H9 (cell line): ENCODE results near the gene TFEB. TPM values are rescaled to one million over a fixed set of nuclear protein-coding genes. Genes with fewer than 3 reads are reported as not detected.

ENCODE experiments used
- DNase-seq: peaks from one replicate; pipeline ENCODE4 v3.0.0-alpha.2; 2017
- H2AFZ ChIP-seq: one replicate; pipeline ENCODE4 v1.6.1; 2013; ENCODE audit warnings: mild to moderate bottlenecking, low read length, control low read depth, moderate library complexity
- H2AK5ac ChIP-seq: 2 replicates; pipeline ENCODE4 v1.6.1; 2013; ENCODE audit warnings: low read length, control low read depth, mixed read lengths; ENCODE audit not compliant: insufficient read length
- H2BK120ac ChIP-seq: one replicate; pipeline ENCODE4 v1.6.1; 2013; ENCODE audit warnings: low read depth, mild to moderate bottlenecking, low read length, control low read depth, inconsistent platforms; ENCODE audit not compliant: poor library complexity, severe bottlenecking
- H2BK12ac ChIP-seq: 2 replicates; pipeline ENCODE4 v1.6.1; 2013; ENCODE audit warnings: low read length, control low read depth, mixed read lengths, low read depth; ENCODE audit not compliant: insufficient read length
- H2BK15ac ChIP-seq: 2 replicates; pipeline ENCODE4 v1.6.1; 2013; ENCODE audit warnings: low read depth, low read length, control low read depth
- H2BK20ac ChIP-seq: one replicate; pipeline ENCODE4 v1.6.1; 2013; ENCODE audit warnings: low read depth, mild to moderate bottlenecking, low read length, control low read depth, inconsistent platforms; ENCODE audit not compliant: poor library complexity, severe bottlenecking
- H2BK5ac ChIP-seq: 2 replicates; pipeline ENCODE4 v1.6.1; 2013; ENCODE audit warnings: low read length, control low read depth, mixed read lengths; ENCODE audit not compliant: insufficient read length
- H3K14ac ChIP-seq: 2 replicates; pipeline ENCODE4 v1.6.1; 2013; ENCODE audit warnings: low read length, control low read depth; ENCODE audit not compliant: insufficient read depth
- H3K18ac ChIP-seq: 2 replicates; pipeline ENCODE4 v1.6.1; 2013; ENCODE audit warnings: low read depth, mild to moderate bottlenecking, mixed read lengths, low read length, control low read depth; ENCODE audit not compliant: insufficient read length
- H3K23ac ChIP-seq: 2 replicates; pipeline ENCODE4 v1.6.1; 2013; ENCODE audit warnings: low read length, control low read depth, mixed read lengths, low read depth; ENCODE audit not compliant: insufficient read length
- H3K23me2 ChIP-seq: 2 replicates; pipeline ENCODE4 v1.6.1; 2013; ENCODE audit warnings: low read depth, mild to moderate bottlenecking, mixed read lengths, low read length, control low read depth; ENCODE audit not compliant: insufficient read length, poor library complexity, severe bottlenecking
- H3K27ac ChIP-seq: 2 replicates; pipeline ENCODE4 v1.5.1; 2013; ENCODE audit warnings: low read length, control low read depth, mixed read lengths, low read depth; ENCODE audit not compliant: insufficient read length
- H3K27me3 ChIP-seq: 2 replicates; pipeline ENCODE4 v1.6.1; 2013; ENCODE audit warnings: low read length, control low read depth, inconsistent platforms; ENCODE audit not compliant: insufficient read depth
- H3K4ac ChIP-seq: 2 replicates; pipeline ENCODE4 v1.6.1; 2013; ENCODE audit warnings: low read depth, mild to moderate bottlenecking, control low read depth, inconsistent platforms, low read length, moderate library complexity
- H3K4me1 ChIP-seq: 2 replicates; pipeline ENCODE4 v1.6.1; 2013; ENCODE audit warnings: low read length, control low read depth, inconsistent platforms; ENCODE audit not compliant: insufficient read depth
- H3K4me2 ChIP-seq: 2 replicates; pipeline ENCODE4 v1.6.1; 2013; ENCODE audit warnings: low read length, control low read depth, mixed read lengths; ENCODE audit not compliant: insufficient read length, insufficient read depth
- H3K56ac ChIP-seq: 2 replicates; pipeline ENCODE4 v1.6.1; 2013; ENCODE audit warnings: low read depth, mild to moderate bottlenecking, mixed read lengths, low read length, control low read depth; ENCODE audit not compliant: insufficient read length
- H3K79me1 ChIP-seq: 2 replicates; pipeline ENCODE4 v1.6.1; 2013; ENCODE audit warnings: low read depth, mild to moderate bottlenecking, moderate library complexity, low read length, control low read depth, inconsistent platforms; ENCODE audit not compliant: insufficient read depth, poor library complexity, severe bottlenecking
- H3K79me2 ChIP-seq: 2 replicates; pipeline ENCODE4 v1.6.1; 2013; ENCODE audit warnings: low read length, control low read depth, inconsistent platforms; ENCODE audit not compliant: insufficient read depth
- H3K9ac ChIP-seq: 2 replicates; pipeline ENCODE4 v1.6.1; 2013; ENCODE audit warnings: low read length, control low read depth, mixed read lengths; ENCODE audit not compliant: insufficient read length; ENCODE audit errors: extremely low read depth
- H3K9me3 ChIP-seq: one replicate; pipeline ENCODE4 v1.6.1; 2013; ENCODE audit warnings: low read depth, low read length, inconsistent platforms; ENCODE audit not compliant: control insufficient read depth
- H3T11ph ChIP-seq: one replicate; pipeline ENCODE4 v1.6.1; 2013; ENCODE audit warnings: mild to moderate bottlenecking, low read length, control low read depth, inconsistent platforms
- H4K20me1 ChIP-seq: one replicate; pipeline ENCODE4 v1.6.1; 2013; ENCODE audit not compliant: control insufficient read depth, insufficient read length, insufficient read depth
- H4K5ac ChIP-seq: 2 replicates; pipeline ENCODE4 v1.6.1; 2013; ENCODE audit warnings: low read depth, mild to moderate bottlenecking, mixed read lengths, low read length, control low read depth; ENCODE audit not compliant: insufficient read length
- H4K8ac ChIP-seq: replicated peaks from 2 replicates; pipeline ENCODE4 v1.6.1; 2013; ENCODE audit warnings: low read length, control low read depth, mixed read lengths, low read depth; ENCODE audit not compliant: insufficient read length
- H4K91ac ChIP-seq: 2 replicates; pipeline ENCODE4 v1.6.1; 2013; ENCODE audit warnings: low read depth, mild to moderate bottlenecking, moderate library complexity, mixed read lengths, low read length, control low read depth; ENCODE audit not compliant: insufficient read length
- H3K27ac Mint-ChIP-seq, 3 experiments: 2 replicates in 2 of 3; 3 replicates in 1 of 3; pipeline ENCODE4 v1.8.0; 2020 to 2021; ENCODE audit warnings: mixed read lengths in 3 of 3, mild to moderate bottlenecking in 1 of 3, moderate library complexity in 1 of 3
- H3K27me3 Mint-ChIP-seq: 2 replicates; pipeline ENCODE4 v1.8.0; 2021; ENCODE audit warnings: low read depth, mild to moderate bottlenecking, moderate library complexity, mixed read lengths
- H3K36me3 Mint-ChIP-seq, 3 experiments: 2 replicates in 2 of 3; 3 replicates in 1 of 3; pipeline ENCODE4 v1.8.0; 2020 to 2021; ENCODE audit warnings: low read depth in 3 of 3, mixed read lengths in 3 of 3; ENCODE audit not compliant: insufficient read depth in 1 of 3
- H3K4me1 Mint-ChIP-seq, 2 experiments: 2 replicates each; pipeline ENCODE4 v1.8.0; 2020; ENCODE audit warnings: mixed read lengths in 2 of 2
- H3K4me3 Mint-ChIP-seq, 2 experiments: 2 replicates in 1 of 2; 3 replicates in 1 of 2; pipeline ENCODE4 v1.8.0; 2020 to 2021; ENCODE audit warnings: mild to moderate bottlenecking in 2 of 2, mixed read lengths in 2 of 2, moderate library complexity in 1 of 2
- H3K9me3 Mint-ChIP-seq, 2 experiments: 2 replicates in 1 of 2; 3 replicates in 1 of 2; pipeline ENCODE4 v1.8.0; 2020; ENCODE audit warnings: mild to moderate bottlenecking in 2 of 2, mixed read lengths in 2 of 2, moderate library complexity in 1 of 2
- WGBS: extraction: QIAGEN DNeasy Blood & Tissue Kit; methylation state at CpG from one replicate; pipeline ENCODE4 v1.1.7; 2013; ENCODE audit warnings: missing lambda C conversion rate, low lambda C conversion rate, mixed read lengths; ENCODE audit not compliant: insufficient read length; ENCODE audit errors: extremely low coverage; 5-methylcytosine and 5-hydroxymethylcytosine counted together
- total RNA-seq: library from RNA; stranded (reverse); gene quantifications from 2 replicates; pipeline ENCODE4 v1.2.1, GENCODE V29; 2021
- TF ChIP-seq, protein P1 (sequence below): fragments of 200-600 bp; sonication (generic); conservative IDR thresholded peaks from 3 replicates; pipeline ENCODE4 v1.8.0; 2021; ENCODE audit warnings: antibody characterized with exemption, mild to moderate bottlenecking

The TFEB gene
- total RNA-seq, 1 experiment from 2014 or later: 1.2 TPM

- H3K79me2 ChIP-seq: no peaks in the 10 kb centered on the region
- H4K91ac ChIP-seq: no peak overlapping the region
- H2AFZ ChIP-seq: no peak overlapping the region
- H2BK120ac ChIP-seq: no peak overlapping the region
- no peak overlapping the region for H2AK5ac ChIP-seq
- no peak overlapping the region for H3K27ac Mint-ChIP-seq
- no peaks in the 10 kb centered on the region for H4K20me1 ChIP-seq
- no peak overlapping the region for H3K56ac ChIP-seq
- H3K79me1 ChIP-seq: no peaks in the 10 kb centered on the region
- no peak overlapping the region for H3K4ac ChIP-seq
- H2BK12ac ChIP-seq: no peak overlapping the region
- no peaks in the 10 kb centered on the region for H3K9me3 ChIP-seq
- H3K23ac ChIP-seq: no peak overlapping the region
- no peak overlapping the region for H4K5ac ChIP-seq
- no CpG with 5 or more reads among the region's 6 CpGs for WGBS
- no peak overlapping the region for H2BK20ac ChIP-seq
- H3K27me3 ChIP-seq: peaks cover 4% of the 10 kb centered on the region; the same call in 1 of the 2 replicates
- peaks cover 13 to 15% of the 10 kb centered on the region in 2 experiments for H3K4me1 Mint-ChIP-seq
- peaks cover 36% of the 10 kb centered on the region for H3K27me3 Mint-ChIP-seq
- no peak for DNase-seq
- no peak overlapping the region; the same call in 1 of the 2 replicates for H3K14ac ChIP-seq
- H4K8ac ChIP-seq: no peak overlapping the region
- no peak overlapping the region for H3K27ac ChIP-seq
- H2BK15ac ChIP-seq: no peak overlapping the region
- no peak overlapping the region for H3T11ph ChIP-seq
- peak overlapping the region; percentile 96 for H3K4me2 ChIP-seq
- H3K9me3 Mint-ChIP-seq: no peaks in the 10 kb centered on the region
- no peak overlapping the region for H2BK5ac ChIP-seq
- peak overlapping the region; percentile 80 to 91 for H3K4me3 Mint-ChIP-seq
- no peak overlapping the region for H3K18ac ChIP-seq
- peak overlapping the region; percentile 54 for H3K9ac ChIP-seq
- no peaks in the 10 kb centered on the region for H3K4me1 ChIP-seq
- H3K23me2 ChIP-seq: peaks cover 11% of the 10 kb centered on the region
- H3K36me3 Mint-ChIP-seq: peaks cover 6 to 17% (median 13%) of the 10 kb centered on the region in 3 experiments; a peak in 6 of 7 replicates
- TF ChIP-seq, protein P1, sequence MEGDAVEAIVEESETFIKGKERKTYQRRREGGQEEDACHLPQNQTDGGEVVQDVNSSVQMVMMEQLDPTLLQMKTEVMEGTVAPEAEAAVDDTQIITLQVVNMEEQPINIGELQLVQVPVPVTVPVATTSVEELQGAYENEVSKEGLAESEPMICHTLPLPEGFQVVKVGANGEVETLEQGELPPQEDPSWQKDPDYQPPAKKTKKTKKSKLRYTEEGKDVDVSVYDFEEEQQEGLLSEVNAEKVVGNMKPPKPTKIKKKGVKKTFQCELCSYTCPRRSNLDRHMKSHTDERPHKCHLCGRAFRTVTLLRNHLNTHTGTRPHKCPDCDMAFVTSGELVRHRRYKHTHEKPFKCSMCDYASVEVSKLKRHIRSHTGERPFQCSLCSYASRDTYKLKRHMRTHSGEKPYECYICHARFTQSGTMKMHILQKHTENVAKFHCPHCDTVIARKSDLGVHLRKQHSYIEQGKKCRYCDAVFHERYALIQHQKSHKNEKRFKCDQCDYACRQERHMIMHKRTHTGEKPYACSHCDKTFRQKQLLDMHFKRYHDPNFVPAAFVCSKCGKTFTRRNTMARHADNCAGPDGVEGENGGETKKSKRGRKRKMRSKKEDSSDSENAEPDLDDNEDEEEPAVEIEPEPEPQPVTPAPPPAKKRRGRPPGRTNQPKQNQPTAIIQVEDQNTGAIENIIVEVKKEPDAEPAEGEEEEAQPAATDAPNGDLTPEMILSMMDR: no peak
These were observed 43.5 kb upstream of the TFEB start for GRCh38 chr6:41778895-41779294.
